ENCODE data around the gene KCNIP1.

The KCNIP1 gene

GRCh38 chr5:170497311-170498038 lies 6.3 kb upstream of the KCNIP1 start:
- DNase-seq (ENCODE audit: extremely low read depth, low read depth): no peak
- no peak for TF ChIP-seq CTCF (IDR thresholded peaks at IDR 0.05; ENCODE audit: low read depth, low read length)

- DNase-seq (ENCODE audit: extremely low read depth, low read depth): no peak
- no peak for TF ChIP-seq CTCF (IDR thresholded peaks at IDR 0.05; ENCODE audit: low read depth, low read length)
Measured at GRCh38 chr5:170498811-170499351, 4.9 kb upstream of the KCNIP1 start.

DNA sequence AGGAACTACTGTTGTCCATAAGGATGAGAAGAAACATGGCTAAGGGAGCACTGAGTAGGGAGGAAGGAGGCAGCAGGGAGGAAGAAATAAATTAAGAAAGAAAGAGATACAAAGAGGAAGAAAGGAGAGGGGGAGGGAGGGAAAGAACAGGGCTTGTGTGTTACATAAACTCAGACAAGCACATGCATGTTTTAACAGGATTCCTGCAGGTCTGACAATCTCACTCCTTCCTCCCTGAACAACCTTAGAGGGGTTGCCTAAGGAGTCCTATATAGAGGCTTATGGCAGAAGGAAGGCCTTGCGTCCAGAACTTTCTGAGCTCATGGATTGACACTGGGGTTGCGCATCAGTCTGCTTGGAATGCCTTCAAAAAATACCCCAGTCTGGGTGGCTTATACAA lies 4.2 kb upstream of the KCNIP1 start:
- no peak for TF ChIP-seq CTCF (IDR thresholded peaks at IDR 0.05; ENCODE audit: low read depth, low read length)
- DNase-seq (ENCODE audit: extremely low read depth, low read depth): no peak

DNA sequence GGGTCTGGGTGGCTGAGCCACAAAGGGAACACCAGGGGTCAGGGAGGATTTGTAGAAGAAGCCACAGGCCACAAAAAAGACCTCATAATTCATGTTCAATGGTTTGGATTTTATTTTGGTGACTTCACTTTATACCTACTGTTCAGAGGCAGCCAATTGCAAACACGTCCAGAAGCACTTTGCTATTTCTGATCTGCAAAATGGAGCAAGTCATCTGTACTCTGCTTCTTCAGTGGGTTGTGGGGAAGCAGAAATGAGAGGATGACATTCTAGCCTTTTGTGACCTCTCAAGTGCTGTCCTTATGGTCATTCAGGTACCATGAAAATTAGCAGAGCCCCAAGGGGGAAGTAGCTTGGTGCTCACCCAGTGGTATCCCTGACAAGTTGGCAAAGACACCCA lies 2.5 kb upstream of the KCNIP1 start:
- TF ChIP-seq CTCF (IDR thresholded peaks at IDR 0.05; ENCODE audit: low read depth, low read length): no peak
- no peak for DNase-seq (ENCODE audit: extremely low read depth, low read depth)

DNA sequence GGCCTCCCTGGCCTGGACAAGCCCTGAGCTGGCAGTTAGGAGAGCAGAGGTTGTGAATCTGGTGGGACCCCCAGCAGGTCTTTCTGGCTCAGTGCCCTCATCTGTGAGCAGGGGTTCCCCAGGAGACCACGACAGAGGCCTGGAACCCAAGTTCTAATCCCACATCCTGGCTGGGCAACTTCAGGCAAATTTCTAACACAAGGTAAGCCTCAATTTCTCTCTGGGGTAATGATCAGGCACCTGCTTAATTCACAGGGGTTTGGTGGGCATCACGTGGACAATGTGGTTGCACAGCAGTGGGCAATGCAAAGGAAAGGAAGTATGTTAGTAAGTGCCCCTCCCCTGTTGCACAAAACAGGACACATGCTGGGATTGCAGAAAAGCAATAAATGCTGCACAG lies 1.9 kb upstream of the KCNIP1 start:
- TF ChIP-seq CTCF (IDR thresholded peaks at IDR 0.05; ENCODE audit: low read depth, low read length): no peak
- DNase-seq (ENCODE audit: extremely low read depth, low read depth): no peak

- DNase-seq (ENCODE audit: extremely low read depth, low read depth): no peak
- TF ChIP-seq CTCF (IDR thresholded peaks at IDR 0.05; ENCODE audit: low read depth, low read length): no peak
Measured at GRCh38 chr5:170504616-170505266, 921 bp downstream of the KCNIP1 start.

GRCh38 chr5:170508036-170508435 lies 4.2 kb downstream of the KCNIP1 start:
- no peak for TF ChIP-seq CTCF (IDR thresholded peaks at IDR 0.05; ENCODE audit: low read depth, low read length)
- no peak for DNase-seq (ENCODE audit: extremely low read depth, low read depth)

Data from AG09319 (cell line).